Endothelial cell of umbilical vein (primary cell): ENCODE results near the gene BNIP5. TPM values are rescaled to one million over a fixed set of nuclear protein-coding genes. Genes with fewer than 3 reads are reported as not detected.

Experiments
- BruUV-seq: library from RNA; stranded (reverse); fragments of 400-500 nt; replicated peaks from 2 replicates; lab custom pipeline; 2021; lab: Mats Ljungman, UMichigan
- CTCF ChIA-PET: fragments of 300-600, 350-600 bp; sonication (Branson Sonifier 250); formaldehyde crosslinking; loops from one replicate; lab custom pipeline; 2021; ENCODE audit warnings: antibody characterized with exemption, inconsistent platforms; lab: Charles Lee
- POLR2A ChIA-PET: fragments of 300-600, 350-600 bp; sonication (Branson Sonifier 250); formaldehyde crosslinking; loops from one replicate; lab custom pipeline; 2021; ENCODE audit warnings: antibody characterized with exemption, inconsistent platforms; lab: Charles Lee
- DNase-seq: peaks from one replicate; pipeline ENCODE4 v3.0.0-alpha.2; 2011; ENCODE audit warnings: low read depth, low spot score
- FAIRE-seq: peaks from 2 replicates; lab custom pipeline; 2011; peaks lifted over from hg19 to GRCh38; lab: Jason Lieb, UNC
- H2AFZ ChIP-seq: 2 replicates; pipeline ENCODE4 v1.6.0; 2012; ENCODE audit warnings: low read depth, low read length, control low read depth, inconsistent platforms
- H3K27ac ChIP-seq: 2 replicates; pipeline ENCODE4 v1.5.1; 2011; ENCODE audit warnings: low read depth, mild to moderate bottlenecking, control low read depth, low read length, moderate library complexity; ENCODE audit not compliant: insufficient read depth
- H3K27me3 ChIP-seq, 2 experiments: 2 replicates each; pipeline versions ENCODE4 v1.6.0 to v1.6.1; 2011; ENCODE audit warnings: low read length in 2 of 2, mixed read lengths in 1 of 2; ENCODE audit not compliant: control insufficient read depth in 2 of 2, insufficient read depth in 2 of 2
- H3K36me3 ChIP-seq, 2 experiments: 2 replicates in 1 of 2; 3 replicates in 1 of 2; pipeline ENCODE4 v1.5.1; 2011; ENCODE audit warnings: low read length in 2 of 2, mild to moderate bottlenecking in 1 of 2, moderate library complexity in 1 of 2; ENCODE audit not compliant: control insufficient read depth in 2 of 2, insufficient read depth in 2 of 2; ENCODE audit errors: extremely low read depth in 1 of 2
- H3K4me1 ChIP-seq: 3 replicates; pipeline ENCODE4 v1.5.1; 2011; ENCODE audit warnings: mild to moderate bottlenecking, low read length; ENCODE audit not compliant: control insufficient read depth, insufficient read depth; ENCODE audit errors: extremely low read depth
- H3K4me2 ChIP-seq: 2 replicates; pipeline ENCODE4 v1.6.1; 2011; ENCODE audit warnings: low read length, control low read depth, mixed read lengths; ENCODE audit not compliant: insufficient read depth
- H3K4me3 ChIP-seq, 3 experiments: fragments of 200-600 bp in 1 of 3; sonication (generic), shearing (Covaris generic) in 1 of 3; replicated peaks in 1 of 3; 2 replicates each; pipeline ENCODE4 v1.5.1; 2011 to 2016; ENCODE audit warnings: control low read depth in 3 of 3, low read length in 3 of 3, mild to moderate bottlenecking in 2 of 3, inconsistent platforms in 1 of 3, low read depth in 1 of 3, moderate library complexity in 1 of 3; ENCODE audit not compliant: insufficient read depth in 1 of 3
- H3K79me2 ChIP-seq: 2 replicates; pipeline ENCODE4 v1.6.0; 2012; ENCODE audit warnings: low read length, inconsistent platforms; ENCODE audit not compliant: control insufficient read depth, insufficient read depth
- H3K9ac ChIP-seq: replicated peaks from 2 replicates; pipeline ENCODE3; 2011; ENCODE audit warnings: low read length, control low read depth; ENCODE audit not compliant: insufficient read depth; ENCODE audit errors: extremely low read depth
- H3K9me1 ChIP-seq: replicated peaks from 3 replicates; pipeline ENCODE4 v1.6.0; 2011; ENCODE audit warnings: mild to moderate bottlenecking, low read length; ENCODE audit not compliant: control insufficient read depth, insufficient read depth; ENCODE audit errors: extremely low read depth
- H3K9me3 ChIP-seq: replicated peaks from 2 replicates; pipeline ENCODE4 v1.5.1; 2012; ENCODE audit warnings: low read length, inconsistent platforms; ENCODE audit not compliant: control insufficient read depth, insufficient read depth
- H4K20me1 ChIP-seq: replicated peaks from 2 replicates; pipeline ENCODE3; 2011; ENCODE audit warnings: mild to moderate bottlenecking, low read length; ENCODE audit not compliant: control insufficient read depth, insufficient read depth; ENCODE audit errors: extremely low read depth
- JUN ChIP-seq: IDR thresholded peaks from 2 replicates; pipeline ENCODE4 v1.6.1; 2011; ENCODE audit warnings: borderline replicate concordance, low read depth; ENCODE audit not compliant: insufficient read length, insufficient read depth
- POLR2A ChIP-seq: IDR thresholded peaks from 2 replicates; pipeline ENCODE4 v1.6.1; 2012; ENCODE audit warnings: low read depth, mild to moderate bottlenecking, control low read depth, low read length
- dilution Hi-C: fragments of 300-500 bp; cut with MboI; formaldehyde crosslinking; loops from one replicate; pipeline ENCODE4 v1.15.0; 2019; ENCODE audit warnings: low sequenced_read_pairs; ENCODE audit not compliant: extremely low pct_ligation_motif_present
- intact Hi-C: fragments of 100-400 bp; cut with micrococcal nuclease; formaldehyde crosslinking; loops from one replicate; pipeline ENCODE4 v1.10.0; 2022
- polyA plus RNA-seq, 4 experiments: library from polyadenylated mRNA; depleted of rRNA in 3 of 4; stranded (reverse) in 3 of 4; unstranded in 1 of 4; fragments of >200 nt; gene quantifications; 2 replicates each; pipeline versions ENCODE4 v1.2.1 to v1.2.3, GENCODE V29; 2011 to 2012; ENCODE audit warnings: missing spikeins in 1 of 4
- total RNA-seq: library from RNA; stranded (reverse); gene quantifications from 2 replicates; pipeline ENCODE4 v1.2.3, GENCODE V29; 2021
- TF ChIP-seq, protein P1 (sequence below), 2 donors: IDR thresholded peaks; 1 replicate in 1 of 2; 2 replicates in 1 of 2; pipeline ENCODE4 v1.5.1; 2011; ENCODE audit warnings: low read length in 2 of 2, mild to moderate bottlenecking in 2 of 2, moderate library complexity in 2 of 2, control low read depth in 1 of 2, inconsistent platforms in 1 of 2, low read depth in 1 of 2; ENCODE audit not compliant: insufficient read depth in 1 of 2; ENCODE audit errors: extremely low read depth in 1 of 2

Gene BNIP5
- total and polyA plus RNA-seq, 2 donors (not counting 3 experiments of a cell fraction or from before 2014, with no cell fraction given), result not detected

DNA sequence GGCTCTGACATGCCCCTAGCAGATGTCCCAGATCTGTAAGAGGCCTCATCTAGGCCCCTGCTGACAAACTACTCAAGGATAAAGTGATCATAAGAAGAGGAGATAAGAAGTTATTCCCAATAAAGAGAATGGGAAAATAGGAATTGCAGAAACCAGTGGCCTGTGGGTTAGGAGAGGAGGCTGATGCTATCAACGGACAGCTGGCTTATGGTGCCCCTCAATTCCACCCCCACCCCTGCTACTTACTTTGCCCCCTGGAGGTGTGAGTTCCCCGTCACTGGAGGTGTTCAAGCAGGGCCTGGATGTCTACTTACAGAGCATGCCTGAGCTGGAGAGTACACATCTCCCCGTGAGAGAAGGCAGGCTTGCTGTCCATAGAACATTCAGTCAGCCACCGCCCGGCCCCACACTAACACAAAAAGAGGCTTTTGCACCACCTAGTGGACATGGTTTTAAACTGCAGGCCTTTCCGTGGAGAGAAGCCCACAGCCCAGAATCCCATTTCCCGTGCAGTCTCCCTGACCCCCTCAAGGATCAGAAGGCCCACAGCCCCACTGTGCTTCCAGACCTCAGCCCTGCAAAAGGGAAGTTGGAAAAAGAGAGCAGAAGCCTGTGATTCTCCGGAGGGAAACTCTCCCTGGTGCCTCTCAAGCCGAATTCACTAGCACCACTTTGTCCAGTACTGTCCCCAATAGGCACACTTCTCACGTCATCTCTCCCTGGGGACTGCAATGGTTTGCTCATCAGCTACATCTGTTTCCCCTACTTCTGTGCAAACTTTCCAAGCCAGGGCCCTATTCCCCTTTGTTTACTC lies 23.8 kb upstream of the BNIP5 start:
- TF ChIP-seq, protein P1, sequence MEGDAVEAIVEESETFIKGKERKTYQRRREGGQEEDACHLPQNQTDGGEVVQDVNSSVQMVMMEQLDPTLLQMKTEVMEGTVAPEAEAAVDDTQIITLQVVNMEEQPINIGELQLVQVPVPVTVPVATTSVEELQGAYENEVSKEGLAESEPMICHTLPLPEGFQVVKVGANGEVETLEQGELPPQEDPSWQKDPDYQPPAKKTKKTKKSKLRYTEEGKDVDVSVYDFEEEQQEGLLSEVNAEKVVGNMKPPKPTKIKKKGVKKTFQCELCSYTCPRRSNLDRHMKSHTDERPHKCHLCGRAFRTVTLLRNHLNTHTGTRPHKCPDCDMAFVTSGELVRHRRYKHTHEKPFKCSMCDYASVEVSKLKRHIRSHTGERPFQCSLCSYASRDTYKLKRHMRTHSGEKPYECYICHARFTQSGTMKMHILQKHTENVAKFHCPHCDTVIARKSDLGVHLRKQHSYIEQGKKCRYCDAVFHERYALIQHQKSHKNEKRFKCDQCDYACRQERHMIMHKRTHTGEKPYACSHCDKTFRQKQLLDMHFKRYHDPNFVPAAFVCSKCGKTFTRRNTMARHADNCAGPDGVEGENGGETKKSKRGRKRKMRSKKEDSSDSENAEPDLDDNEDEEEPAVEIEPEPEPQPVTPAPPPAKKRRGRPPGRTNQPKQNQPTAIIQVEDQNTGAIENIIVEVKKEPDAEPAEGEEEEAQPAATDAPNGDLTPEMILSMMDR (IDR thresholded peaks at IDR 0.05; ENCODE audit: extremely low read depth in 1 of 2, insufficient read depth in 1 of 2, low read depth in 1 of 2, low read length in 2 of 2), result peak; percentile 80 to 82
- TF ChIP-seq JUN (no peak), POLR2A (no peak)
- H3K4me1 ChIP-seq, result peaks cover 17% of the 10 kb centered on the region
- no peak overlapping the region for H3K4me2 ChIP-seq
- no peaks in the 10 kb centered on the region for H3K36me3 ChIP-seq
- no peaks in the 10 kb centered on the region for H3K9me1 ChIP-seq
- peaks cover 0 to 5% of the 10 kb centered on the region in 2 experiments for H3K27me3 ChIP-seq
- FAIRE-seq, result peak; percentile 96
- no peaks in the 10 kb centered on the region for H3K9me3 ChIP-seq
- ChIA-PET POLR2A (no interaction called here), CTCF (interaction anchor here (0.6 to 12.9 kb wide), 26 partner anchors 9 to 239 kb away, joined by 3 to 373 read pairs (median 4); no protein-coding TSS in a partner anchor)
- no peak overlapping the region for H3K9ac ChIP-seq
- no peaks in the 10 kb centered on the region for H4K20me1 ChIP-seq
- no peak overlapping the region for H3K4me3 ChIP-seq
- no peaks in the 10 kb centered on the region for H3K79me2 ChIP-seq
- BruUV-seq, result no TSS peak
- H2AFZ ChIP-seq, result no peak overlapping the region
- DNase-seq, result peak; percentile 69
- no peak overlapping the region for H3K27ac ChIP-seq
- intact Hi-C loops, result loop anchor here (1.0 kb wide), 2 partner anchors 19 to 58 kb away; no protein-coding TSS in a partner anchor
- dilution Hi-C loops, result no loop called here
